Liver (tissue), 9 donors: Measurements from ENCODE around the gene TOMM40L. TPM values are rescaled to one million over a fixed set of nuclear protein-coding genes. Genes with fewer than 3 reads are reported as not detected.

Source experiments
- DNase-seq: peaks from one replicate; pipeline ENCODE4 v3.0.0-alpha.2; 2017; ENCODE audit warnings: low spot score
- H3K27ac ChIP-seq, 2 donors: one replicate each; pipeline ENCODE4 v1.7.0; 2013; ENCODE audit warnings: inconsistent platforms in 2 of 2, low read length in 2 of 2, control low read depth in 1 of 2, low read depth in 1 of 2, mild to moderate bottlenecking in 1 of 2
- H3K27me3 ChIP-seq, 4 donors: one replicate each; pipeline versions ENCODE4 v1.6.1 to v1.7.0; 2013; ENCODE audit warnings: low read length in 3 of 4, inconsistent platforms in 1 of 4, mild to moderate bottlenecking in 1 of 4, moderate library complexity in 1 of 4; ENCODE audit not compliant: control insufficient read depth in 4 of 4, insufficient read depth in 4 of 4
- H3K36me3 ChIP-seq, 4 donors: one replicate each; pipeline versions ENCODE4 v1.6.1 to v1.7.0; 2013; ENCODE audit warnings: low read length in 3 of 4, mild to moderate bottlenecking in 3 of 4, low read depth in 1 of 4, moderate library complexity in 1 of 4; ENCODE audit not compliant: control insufficient read depth in 4 of 4, insufficient read depth in 3 of 4
- H3K4me1 ChIP-seq, 4 donors: one replicate each; pipeline versions ENCODE4 v1.6.1 to v1.7.0; 2013; ENCODE audit warnings: low read length in 3 of 4, mild to moderate bottlenecking in 3 of 4, moderate library complexity in 1 of 4; ENCODE audit not compliant: control insufficient read depth in 4 of 4, insufficient read depth in 4 of 4
- H3K4me3 ChIP-seq, 3 donors: one replicate each; pipeline versions ENCODE4 v1.6.1 to v1.7.0; 2013; ENCODE audit warnings: low read length in 3 of 3, control low read depth in 1 of 3, low read depth in 1 of 3, mild to moderate bottlenecking in 1 of 3
- H3K9ac ChIP-seq, 2 donors: one replicate each; pipeline ENCODE4 v1.7.0; 2013; ENCODE audit warnings: low read length in 2 of 2, mild to moderate bottlenecking in 2 of 2, moderate library complexity in 2 of 2, control low read depth in 1 of 2, low read depth in 1 of 2
- H3K9me3 ChIP-seq, 4 donors: one replicate each; pipeline versions ENCODE4 v1.6.1 to v1.7.0; 2013; ENCODE audit warnings: low read length in 3 of 4; ENCODE audit not compliant: control insufficient read depth in 4 of 4
- EGR1 ChIP-seq, 2 donors: IDR thresholded peaks; 2 replicates each; pipeline ENCODE4 v1.6.1; 2016 to 2018; ENCODE audit warnings: antibody characterized with exemption in 2 of 2, low read depth in 2 of 2
- FOXA1 ChIP-seq: IDR thresholded peaks from 2 replicates; pipeline ENCODE4 v1.6.1; 2016; ENCODE audit warnings: antibody characterized with exemption
- FOXA2 ChIP-seq: IDR thresholded peaks from 2 replicates; pipeline ENCODE4 v1.6.1; 2016; ENCODE audit warnings: antibody characterized with exemption
- GABPA ChIP-seq, 2 donors: IDR thresholded peaks in 1 of 2; conservative IDR thresholded peaks in 1 of 2; 2 replicates each; pipeline ENCODE4 v1.6.1; 2016; ENCODE audit warnings: antibody characterized with exemption in 2 of 2, mild to moderate bottlenecking in 1 of 2, moderate library complexity in 1 of 2
- HNF4A ChIP-seq, 2 donors: conservative IDR thresholded peaks; 2 replicates each; pipeline ENCODE4 v1.6.1; 2016; ENCODE audit warnings: antibody characterized with exemption in 2 of 2, mild to moderate bottlenecking in 2 of 2
- HNF4G ChIP-seq: IDR thresholded peaks from 2 replicates; pipeline ENCODE4 v1.6.1; 2016; ENCODE audit warnings: antibody characterized with exemption
- JUND ChIP-seq, 2 donors: IDR thresholded peaks; 2 replicates each; pipeline ENCODE4 v1.6.1; 2016; ENCODE audit warnings: antibody characterized with exemption in 2 of 2
- MAX ChIP-seq: IDR thresholded peaks from 2 replicates; pipeline ENCODE4 v1.6.1; 2016; ENCODE audit warnings: antibody characterized with exemption
- NR2F2 ChIP-seq: IDR thresholded peaks from 2 replicates; pipeline ENCODE4 v1.6.1; 2016; ENCODE audit warnings: antibody characterized with exemption
- RXRA ChIP-seq, 2 donors: IDR thresholded peaks; 2 replicates each; pipeline ENCODE4 v1.6.1; 2017 to 2018; ENCODE audit warnings: antibody characterized with exemption in 2 of 2, mild to moderate bottlenecking in 1 of 2
- SP1 ChIP-seq: IDR thresholded peaks from 2 replicates; pipeline ENCODE4 v1.6.1; 2018; ENCODE audit warnings: antibody characterized with exemption, mild to moderate bottlenecking
- TAF1 ChIP-seq: conservative IDR thresholded peaks from 2 replicates; pipeline ENCODE4 v1.6.1; 2016; ENCODE audit warnings: antibody characterized with exemption, mild to moderate bottlenecking
- YY1 ChIP-seq: IDR thresholded peaks from 2 replicates; pipeline ENCODE4 v1.6.1; 2016; ENCODE audit warnings: antibody characterized with exemption, mild to moderate bottlenecking
- WGBS: extraction: QIAGEN DNeasy Blood & Tissue Kit; methylation state at CpG from one replicate; pipeline ENCODE4 v1.1.7; 2013; 5-methylcytosine and 5-hydroxymethylcytosine counted together
- polyA plus RNA-seq, 2 donors: library from polyadenylated mRNA; stranded (reverse) in 1 of 2; unstranded in 1 of 2; fragments of 200-250 nt in 1 of 2; fragments of >200 nt in 1 of 2; fragmentation: Nextera tagmentation in 1 of 2; extraction: Ambion mirVana in 1 of 2; gene quantifications; one replicate each; pipeline versions ENCODE4 v1.2.1 to v1.2.3, GENCODE V29; 2013 to 2015
- total RNA-seq, 2 donors: library from RNA; depleted of rRNA; stranded (reverse); fragments of >200 nt; gene quantifications; one replicate each; pipeline ENCODE4 v1.2.3, GENCODE V29; 2014
- TF ChIP-seq, protein P1 (sequence below): IDR thresholded peaks from 2 replicates; pipeline ENCODE4 v1.6.1; 2016; ENCODE audit warnings: antibody characterized with exemption
- TF ChIP-seq, protein P2 (sequence below): fragments of 150-350 bp; IDR thresholded peaks from 2 replicates; pipeline ENCODE4 v1.5.1; 2017; ENCODE audit warnings: improper control_type of control experiment, low read depth, low read length; ENCODE audit not compliant: missing input control
- TF ChIP-seq, protein P3 (sequence below): IDR thresholded peaks from 2 replicates; pipeline ENCODE4 v1.6.1; 2016; ENCODE audit warnings: antibody characterized with exemption, mild to moderate bottlenecking
- donor health status: healthy.
- donor health status: healthy.
- donor health status: healthy.
- donor health status: healthy.
- donor health status: healthy.

The TOMM40L gene
- total and polyA plus RNA-seq, 4 donors: 6.7 to 10.5 (median 8.9) TPM

- Histone ChIP-seq H3K27me3 (no peaks in the 10 kb centered on the region), H3K9ac (no peak overlapping the region)
These were observed 19.3 kb upstream of the TOMM40L start for GRCh38 chr1:161206411-161207140.

DNA sequence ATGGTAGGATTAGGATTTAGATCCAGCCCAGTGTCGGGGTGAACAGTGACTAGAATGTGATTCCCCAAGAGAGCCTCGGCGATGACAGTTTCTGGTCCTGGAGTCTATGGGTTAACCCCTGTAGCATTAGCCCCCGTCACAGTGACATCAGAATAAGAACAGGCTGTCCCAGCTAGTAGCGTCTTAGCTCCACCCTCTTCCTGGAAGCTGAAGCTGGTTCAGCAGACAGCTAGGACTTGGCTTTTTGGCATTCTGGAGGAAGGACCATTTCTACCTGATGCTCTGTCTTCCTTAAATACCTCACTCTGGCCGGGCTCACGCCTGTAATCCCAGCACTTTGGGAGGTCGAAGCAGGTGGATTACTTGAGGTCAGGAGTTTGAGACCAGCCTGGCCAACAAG is 18.7 kb upstream of the TOMM40L start:
- Histone ChIP-seq H3K4me3 (no peak overlapping the region), H3K4me1 (peaks cover 7 to 27% (median 19%) of the 10 kb centered on the region in 4 donors), H3K9me3 (no peaks in the 10 kb centered on the region), H3K36me3 (peaks cover 6 to 55% (median 38%) of the 10 kb centered on the region in 4 donors), H3K9ac (no peak overlapping the region), H3K27me3 (no peaks in the 10 kb centered on the region), H3K27ac (peak overlapping the region; percentile 46 to 82)
- WGBS: 77% methylated on average over 8 of the region's 8 CpGs
- DNase-seq: no peak
- peak; percentile 7 for TF ChIP-seq YY1
- TF ChIP-seq HNF4G: no peak
- TF ChIP-seq SP1: peak; percentile 76
- peak; percentile 41 for TF ChIP-seq TAF1
- peak; percentile 82 for TF ChIP-seq NR2F2
- no peak for TF ChIP-seq JUND (IDR thresholded peaks at IDR 0.05)
- TF ChIP-seq FOXA2: no peak
- peak in 1 of 2 donors; percentile 36 for TF ChIP-seq RXRA (IDR thresholded peaks at IDR 0.05)
- TF ChIP-seq, protein P1, sequence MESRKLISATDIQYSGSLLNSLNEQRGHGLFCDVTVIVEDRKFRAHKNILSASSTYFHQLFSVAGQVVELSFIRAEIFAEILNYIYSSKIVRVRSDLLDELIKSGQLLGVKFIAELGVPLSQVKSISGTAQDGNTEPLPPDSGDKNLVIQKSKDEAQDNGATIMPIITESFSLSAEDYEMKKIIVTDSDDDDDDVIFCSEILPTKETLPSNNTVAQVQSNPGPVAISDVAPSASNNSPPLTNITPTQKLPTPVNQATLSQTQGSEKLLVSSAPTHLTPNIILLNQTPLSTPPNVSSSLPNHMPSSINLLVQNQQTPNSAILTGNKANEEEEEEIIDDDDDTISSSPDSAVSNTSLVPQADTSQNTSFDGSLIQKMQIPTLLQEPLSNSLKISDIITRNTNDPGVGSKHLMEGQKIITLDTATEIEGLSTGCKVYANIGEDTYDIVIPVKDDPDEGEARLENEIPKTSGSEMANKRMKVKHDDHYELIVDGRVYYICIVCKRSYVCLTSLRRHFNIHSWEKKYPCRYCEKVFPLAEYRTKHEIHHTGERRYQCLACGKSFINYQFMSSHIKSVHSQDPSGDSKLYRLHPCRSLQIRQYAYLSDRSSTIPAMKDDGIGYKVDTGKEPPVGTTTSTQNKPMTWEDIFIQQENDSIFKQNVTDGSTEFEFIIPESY: no peak

More at GRCh38 chr1:161206411-161207140, 19.3 kb upstream of the TOMM40L start:
- 86% methylated on average over 12 of the region's 12 CpGs for WGBS
- Histone ChIP-seq H3K4me3 (no peak overlapping the region), H3K36me3 (peaks cover 6 to 51% (median 34%) of the 10 kb centered on the region in 4 donors), H3K4me1 (peaks cover 8 to 27% (median 20%) of the 10 kb centered on the region in 4 donors), H3K27ac (peak overlapping the region; percentile 63 to 82), H3K9me3 (no peaks in the 10 kb centered on the region)
- DNase-seq: no peak
- TF ChIP-seq FOXA1: no peak
- TF ChIP-seq, protein P1: no peak
- peak; percentile 10 for TF ChIP-seq YY1
- no peak for TF ChIP-seq GABPA (IDR thresholded peaks at IDR 0.05 in 1 of 2, conservative IDR thresholded peaks at IDR 0.05 in 1 of 2)
- no peak for TF ChIP-seq MAX

- DNase-seq: peak; percentile 79
- H3K27me3 ChIP-seq: no peaks in the 10 kb centered on the region
- no peak overlapping the region for H3K4me3 ChIP-seq
- peaks cover 16 to 65% (median 56%) of the 10 kb centered on the region in 4 donors for H3K36me3 ChIP-seq
- H3K9ac ChIP-seq: peak overlapping the region; percentile 24 to 51
- peaks cover 0 to 15% (median 11%) of the 10 kb centered on the region in 4 donors for H3K4me1 ChIP-seq
- WGBS: 19% methylated on average over 11 of the region's 11 CpGs
- peak overlapping the region; percentile 35 to 52 for H3K27ac ChIP-seq
- no peaks in the 10 kb centered on the region for H3K9me3 ChIP-seq
- TF ChIP-seq SP1: peak; percentile 25
- no peak for TF ChIP-seq EGR1 (IDR thresholded peaks at IDR 0.05; ENCODE audit: low read depth in 2 of 2)
- TF ChIP-seq, protein P2, sequence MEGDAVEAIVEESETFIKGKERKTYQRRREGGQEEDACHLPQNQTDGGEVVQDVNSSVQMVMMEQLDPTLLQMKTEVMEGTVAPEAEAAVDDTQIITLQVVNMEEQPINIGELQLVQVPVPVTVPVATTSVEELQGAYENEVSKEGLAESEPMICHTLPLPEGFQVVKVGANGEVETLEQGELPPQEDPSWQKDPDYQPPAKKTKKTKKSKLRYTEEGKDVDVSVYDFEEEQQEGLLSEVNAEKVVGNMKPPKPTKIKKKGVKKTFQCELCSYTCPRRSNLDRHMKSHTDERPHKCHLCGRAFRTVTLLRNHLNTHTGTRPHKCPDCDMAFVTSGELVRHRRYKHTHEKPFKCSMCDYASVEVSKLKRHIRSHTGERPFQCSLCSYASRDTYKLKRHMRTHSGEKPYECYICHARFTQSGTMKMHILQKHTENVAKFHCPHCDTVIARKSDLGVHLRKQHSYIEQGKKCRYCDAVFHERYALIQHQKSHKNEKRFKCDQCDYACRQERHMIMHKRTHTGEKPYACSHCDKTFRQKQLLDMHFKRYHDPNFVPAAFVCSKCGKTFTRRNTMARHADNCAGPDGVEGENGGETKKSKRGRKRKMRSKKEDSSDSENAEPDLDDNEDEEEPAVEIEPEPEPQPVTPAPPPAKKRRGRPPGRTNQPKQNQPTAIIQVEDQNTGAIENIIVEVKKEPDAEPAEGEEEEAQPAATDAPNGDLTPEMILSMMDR: peak; percentile 98
- TF ChIP-seq MAX: no peak
- TF ChIP-seq, protein P3, sequence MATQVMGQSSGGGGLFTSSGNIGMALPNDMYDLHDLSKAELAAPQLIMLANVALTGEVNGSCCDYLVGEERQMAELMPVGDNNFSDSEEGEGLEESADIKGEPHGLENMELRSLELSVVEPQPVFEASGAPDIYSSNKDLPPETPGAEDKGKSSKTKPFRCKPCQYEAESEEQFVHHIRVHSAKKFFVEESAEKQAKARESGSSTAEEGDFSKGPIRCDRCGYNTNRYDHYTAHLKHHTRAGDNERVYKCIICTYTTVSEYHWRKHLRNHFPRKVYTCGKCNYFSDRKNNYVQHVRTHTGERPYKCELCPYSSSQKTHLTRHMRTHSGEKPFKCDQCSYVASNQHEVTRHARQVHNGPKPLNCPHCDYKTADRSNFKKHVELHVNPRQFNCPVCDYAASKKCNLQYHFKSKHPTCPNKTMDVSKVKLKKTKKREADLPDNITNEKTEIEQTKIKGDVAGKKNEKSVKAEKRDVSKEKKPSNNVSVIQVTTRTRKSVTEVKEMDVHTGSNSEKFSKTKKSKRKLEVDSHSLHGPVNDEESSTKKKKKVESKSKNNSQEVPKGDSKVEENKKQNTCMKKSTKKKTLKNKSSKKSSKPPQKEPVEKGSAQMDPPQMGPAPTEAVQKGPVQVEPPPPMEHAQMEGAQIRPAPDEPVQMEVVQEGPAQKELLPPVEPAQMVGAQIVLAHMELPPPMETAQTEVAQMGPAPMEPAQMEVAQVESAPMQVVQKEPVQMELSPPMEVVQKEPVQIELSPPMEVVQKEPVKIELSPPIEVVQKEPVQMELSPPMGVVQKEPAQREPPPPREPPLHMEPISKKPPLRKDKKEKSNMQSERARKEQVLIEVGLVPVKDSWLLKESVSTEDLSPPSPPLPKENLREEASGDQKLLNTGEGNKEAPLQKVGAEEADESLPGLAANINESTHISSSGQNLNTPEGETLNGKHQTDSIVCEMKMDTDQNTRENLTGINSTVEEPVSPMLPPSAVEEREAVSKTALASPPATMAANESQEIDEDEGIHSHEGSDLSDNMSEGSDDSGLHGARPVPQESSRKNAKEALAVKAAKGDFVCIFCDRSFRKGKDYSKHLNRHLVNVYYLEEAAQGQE: no peak
- peak; percentile 11 to 19 for TF ChIP-seq HNF4A (conservative IDR thresholded peaks at IDR 0.05)
- peak; percentile 42 for TF ChIP-seq YY1
These were observed 16.0 kb upstream of the TOMM40L start for GRCh38 chr1:161209790-161210409.
